Keratinocyte (primary cell): ENCODE measurements around the gene DOK6. TPM values are rescaled to one million over a fixed set of nuclear protein-coding genes. Genes with fewer than 3 reads are reported as not detected.

Experiments used
- DNase-seq: peaks from one replicate; pipeline ENCODE4 v3.0.0-alpha.2; 2011; ENCODE audit warnings: low read depth, missing footprints, low spot score
- FAIRE-seq: peaks from 2 replicates; lab custom pipeline; 2011; peaks lifted over from hg19 to GRCh38; lab: Jason Lieb, UNC
- H2AFZ ChIP-seq: 2 replicates; pipeline ENCODE4 v1.6.0; 2012; ENCODE audit warnings: low read length, control low read depth, inconsistent platforms; ENCODE audit not compliant: control insufficient read depth
- H3K27ac ChIP-seq: 2 replicates; pipeline ENCODE4 v1.5.1; 2011; ENCODE audit warnings: low read length; ENCODE audit not compliant: control insufficient read depth, insufficient read depth
- H3K27me3 ChIP-seq: 3 replicates; pipeline ENCODE4 v1.6.0; 2011; ENCODE audit warnings: low read length; ENCODE audit not compliant: control insufficient read depth, insufficient read depth; ENCODE audit errors: extremely low read depth
- H3K36me3 ChIP-seq, 2 experiments: 2 replicates in 1 of 2; 3 replicates in 1 of 2; pipeline ENCODE4 v1.5.1; 2011; ENCODE audit warnings: low read length in 2 of 2, mild to moderate bottlenecking in 1 of 2; ENCODE audit not compliant: control insufficient read depth in 2 of 2, insufficient read depth in 2 of 2; ENCODE audit errors: extremely low read depth in 1 of 2
- H3K4me1 ChIP-seq: 3 replicates; pipeline ENCODE4 v1.5.1; 2011; ENCODE audit warnings: low read length; ENCODE audit not compliant: control insufficient read depth, insufficient read depth; ENCODE audit errors: extremely low read depth
- H3K4me2 ChIP-seq: 3 replicates; pipeline ENCODE4 v1.6.0; 2011; ENCODE audit warnings: low read depth, low read length; ENCODE audit not compliant: control insufficient read depth, insufficient read depth; ENCODE audit errors: extremely low read depth
- H3K4me3 ChIP-seq, 3 experiments: fragments of 200-600 bp in 1 of 3; sonication (generic) in 1 of 3; 2 replicates in 2 of 3; 3 replicates in 1 of 3; pipeline ENCODE4 v1.5.1; 2011 to 2016; ENCODE audit warnings: low read length in 3 of 3, mild to moderate bottlenecking in 3 of 3, control low read depth in 2 of 3, inconsistent platforms in 1 of 3, low read depth in 1 of 3, mixed read lengths in 1 of 3, mixed run types in 1 of 3, moderate library complexity in 1 of 3; ENCODE audit not compliant: control insufficient read depth in 2 of 3, insufficient read depth in 2 of 3; ENCODE audit errors: extremely low read depth in 1 of 3
- H3K79me2 ChIP-seq: 2 replicates; pipeline ENCODE4 v1.6.0; 2012; ENCODE audit warnings: low read length; ENCODE audit not compliant: control insufficient read depth, insufficient read depth
- H3K9ac ChIP-seq: 3 replicates; pipeline ENCODE4 v1.6.0; 2011; ENCODE audit warnings: low read length; ENCODE audit not compliant: control insufficient read depth, insufficient read depth; ENCODE audit errors: extremely low read depth
- H3K9me1 ChIP-seq: 3 replicates; pipeline ENCODE4 v1.6.0; 2011; ENCODE audit warnings: low read length; ENCODE audit not compliant: control insufficient read depth, insufficient read depth; ENCODE audit errors: extremely low read depth
- H3K9me3 ChIP-seq: 2 replicates; pipeline ENCODE4 v1.5.1; 2012; ENCODE audit warnings: low read depth, low read length; ENCODE audit not compliant: control insufficient read depth
- H4K20me1 ChIP-seq: 3 replicates; pipeline ENCODE4 v1.6.0; 2011; ENCODE audit warnings: low read length; ENCODE audit not compliant: control insufficient read depth, insufficient read depth; ENCODE audit errors: extremely low read depth
- CTCF ChIP-seq, 3 experiments: IDR thresholded peaks in 1 of 3; conservative IDR thresholded peaks in 1 of 3; optimal IDR thresholded peaks in 1 of 3; 2 replicates in 2 of 3; 3 replicates in 1 of 3; pipeline versions ENCODE3 to v1.5.1; 2011; ENCODE audit warnings: low read length in 3 of 3, mild to moderate bottlenecking in 3 of 3, moderate library complexity in 2 of 3, control low read depth in 1 of 3, inconsistent platforms in 1 of 3; ENCODE audit not compliant: insufficient read depth in 2 of 3; ENCODE audit errors: extremely low read depth in 1 of 3
- EZH2 ChIP-seq: IDR thresholded peaks from one replicate; pipeline ENCODE4 v1.6.1; 2012; ENCODE audit warnings: inconsistent platforms, mild to moderate bottlenecking, low read length, moderate library complexity
- dilution Hi-C: fragments of 300-500 bp; cut with MboI; formaldehyde crosslinking; loops from one replicate; pipeline ENCODE4 v1.7.0; 2020; ENCODE audit warnings: low sequenced_read_pairs; ENCODE audit not compliant: extremely low pct_ligation_motif_present
- polyA plus RNA-seq, 5 experiments: library from polyadenylated mRNA; depleted of rRNA in 3 of 5; stranded (reverse) in 3 of 5; stranded (forward) in 1 of 5; unstranded in 1 of 5; fragments of >200 nt; gene quantifications; 1 replicate in 1 of 5; 2 replicates in 3 of 5; 3 replicates in 1 of 5; pipeline versions ENCODE4 v1.2.1 to v1.2.3, GENCODE V29; 2011 to 2012; ENCODE audit warnings: missing spikeins in 2 of 5, low read depth in 1 of 5, low replicate concordance in 1 of 5

DOK6 gene
- polyA plus RNA-seq, 1 donor (not counting 4 experiments of a cell fraction or from before 2014, with no cell fraction given): not detected

- Histone ChIP-seq H3K27me3 (no peaks in the 10 kb centered on the region), H3K9me1 (no peaks in the 10 kb centered on the region), H2AFZ (no peak overlapping the region), H4K20me1 (no peaks in the 10 kb centered on the region), H3K79me2 (no peaks in the 10 kb centered on the region), H3K36me3 (no peaks in the 10 kb centered on the region), H3K4me1 (no peaks in the 10 kb centered on the region), H3K4me2 (no peak overlapping the region), H3K9ac (no peak overlapping the region), H3K4me3 (no peak overlapping the region), H3K27ac (no peak overlapping the region), H3K9me3 (no peaks in the 10 kb centered on the region)
- DNase-seq (no peak), FAIRE-seq (no peak)
- TF ChIP-seq EZH2 (no peak), CTCF (optimal IDR thresholded peaks at IDR 0.05 in 1 of 3, IDR thresholded peaks at IDR 0.05 in 1 of 3, conservative IDR thresholded peaks at IDR 0.05 in 1 of 3; ENCODE audit: extremely low read depth in 1 of 3, insufficient read depth in 2 of 3, low read length in 3 of 3) (no peak)
- dilution Hi-C loops: no loop called here
These were observed 276.9 kb downstream of the DOK6 start for GRCh38 chr18:69677595-69677994.

- dilution Hi-C loops: no loop called here
- no peak for FAIRE-seq
- Histone ChIP-seq H3K4me2 (no peak overlapping the region), H3K9me1 (no peaks in the 10 kb centered on the region), H2AFZ (no peak overlapping the region), H3K27ac (no peak overlapping the region), H3K9ac (no peak overlapping the region), H3K9me3 (no peaks in the 10 kb centered on the region), H3K27me3 (no peaks in the 10 kb centered on the region), H3K36me3 (no peaks in the 10 kb centered on the region), H3K4me3 (no peak overlapping the region), H3K4me1 (no peaks in the 10 kb centered on the region), H3K79me2 (no peaks in the 10 kb centered on the region), H4K20me1 (no peaks in the 10 kb centered on the region)
- no peak for DNase-seq
- no peak for TF ChIP-seq CTCF (optimal IDR thresholded peaks at IDR 0.05 in 1 of 3, IDR thresholded peaks at IDR 0.05 in 1 of 3, conservative IDR thresholded peaks at IDR 0.05 in 1 of 3; ENCODE audit: extremely low read depth in 1 of 3, insufficient read depth in 2 of 3, low read length in 3 of 3)
- TF ChIP-seq EZH2: no peak
These were observed 279.4 kb downstream of the DOK6 start for GRCh38 chr18:69680123-69680522.
